Measurements from ENCODE around the gene JAM2. TPM values are rescaled to one million over a fixed set of nuclear protein-coding genes. Genes with fewer than 3 reads are reported as not detected.

JAM2 gene
- total and polyA plus RNA-seq, 2 donors from 2014 or later = 6.0 to 12.0 TPM

- Histone ChIP-seq H3K9me3 (ENCODE audit: control insufficient read depth in 2 of 3, insufficient read depth in 1 of 3, low read length in 3 of 3) (no peaks in the 10 kb centered on the region), H3K4me3 (ENCODE audit: low read length in 3 of 3) (no peak overlapping the region), H3K27ac (ENCODE audit: low read depth in 2 of 2, low read length in 2 of 2) (no peak overlapping the region), H3K27me3 (ENCODE audit: control insufficient read depth, insufficient read depth, low read length) (no peaks in the 10 kb centered on the region), H3K36me3 (ENCODE audit: control insufficient read depth in 2 of 3, insufficient read depth in 3 of 3, low read length in 3 of 3) (no peaks in the 10 kb centered on the region), H3K9ac (ENCODE audit: low read length in 3 of 3) (no peak overlapping the region), H3K4me1 (ENCODE audit: control insufficient read depth in 2 of 3, insufficient read depth in 2 of 3, low read depth in 1 of 3, low read length in 3 of 3) (no peaks in the 10 kb centered on the region)
- no peak for TF ChIP-seq CTCF (IDR thresholded peaks at IDR 0.05; ENCODE audit: borderline replicate concordance, extremely low read depth, insufficient read depth)
- intact Hi-C loops (cut with DNase I) = no loop called here
- DNase-seq (no peak), FAIRE-seq (no peak)
Measured at GRCh38 chr21:25660233-25660632, 21.2 kb downstream of the JAM2 start.

- no peaks in the 10 kb centered on the region for H3K36me3 ChIP-seq (ENCODE audit: control insufficient read depth in 2 of 3, insufficient read depth in 3 of 3, low read length in 3 of 3)
- DNase-seq (no peak), FAIRE-seq (no peak)
- intact Hi-C loops (cut with DNase I) = no loop called here
- no peak for TF ChIP-seq CTCF (IDR thresholded peaks at IDR 0.05; ENCODE audit: borderline replicate concordance, extremely low read depth, insufficient read depth)
- no peaks in the 10 kb centered on the region for H3K4me1 ChIP-seq (ENCODE audit: control insufficient read depth in 2 of 3, insufficient read depth in 2 of 3, low read depth in 1 of 3, low read length in 3 of 3)
- no peak overlapping the region for H3K9ac ChIP-seq (ENCODE audit: low read length in 3 of 3)
- H3K27me3 ChIP-seq (ENCODE audit: control insufficient read depth, insufficient read depth, low read length) = no peaks in the 10 kb centered on the region
- H3K4me3 ChIP-seq (ENCODE audit: low read length in 3 of 3) = no peak overlapping the region
- H3K27ac ChIP-seq (ENCODE audit: low read depth in 2 of 2, low read length in 2 of 2) = no peak overlapping the region
- H3K9me3 ChIP-seq (ENCODE audit: control insufficient read depth in 2 of 3, insufficient read depth in 1 of 3, low read length in 3 of 3) = no peaks in the 10 kb centered on the region
Measured at GRCh38 chr21:25664491-25664931, 25.5 kb downstream of the JAM2 start.

- no peak for FAIRE-seq
- H3K4me1 ChIP-seq (ENCODE audit: control insufficient read depth in 2 of 3, insufficient read depth in 2 of 3, low read depth in 1 of 3, low read length in 3 of 3) = no peaks in the 10 kb centered on the region
- no peak overlapping the region for H3K27ac ChIP-seq (ENCODE audit: low read depth in 2 of 2, low read length in 2 of 2)
Measured at GRCh38 chr21:25670726-25671125, 31.7 kb downstream of the JAM2 start.

More at GRCh38 chr21:25670726-25671125, 31.7 kb downstream of the JAM2 start:
- H3K9me3 ChIP-seq (ENCODE audit: control insufficient read depth in 2 of 3, insufficient read depth in 1 of 3, low read length in 3 of 3) = no peaks in the 10 kb centered on the region
- no peak overlapping the region for H3K9ac ChIP-seq (ENCODE audit: low read length in 3 of 3)
- no peak for TF ChIP-seq CTCF (IDR thresholded peaks at IDR 0.05; ENCODE audit: borderline replicate concordance, extremely low read depth, insufficient read depth)
- intact Hi-C loops (cut with DNase I) = no loop called here
- no peaks in the 10 kb centered on the region for H3K27me3 ChIP-seq (ENCODE audit: control insufficient read depth, insufficient read depth, low read length)
- no peaks in the 10 kb centered on the region for H3K36me3 ChIP-seq (ENCODE audit: control insufficient read depth in 2 of 3, insufficient read depth in 3 of 3, low read length in 3 of 3)
- DNase-seq = no peak
- H3K4me3 ChIP-seq (ENCODE audit: low read length in 3 of 3) = no peak overlapping the region
